HepG2 (cell line): ENCODE measurements around the gene CTDP1. TPM values are rescaled to one million over a fixed set of nuclear protein-coding genes. Genes with fewer than 3 reads are reported as not detected.

Source experiments
- AHDC1 ChIP-seq: sonication (generic); formaldehyde crosslinking; IDR thresholded peaks from 2 replicates; pipeline ENCODE4 v1.5.1; 2020; ENCODE audit warnings: mild to moderate bottlenecking, missing genetic modification reagents, borderline replicate concordance
- CHCHD3 ChIP-seq: sonication (generic); formaldehyde crosslinking; IDR thresholded peaks from 2 replicates; pipeline ENCODE4 v1.8.0; 2022; ENCODE audit warnings: mild to moderate bottlenecking, missing genetic modification reagents, moderate library complexity
- DR1 ChIP-seq: sonication (generic); formaldehyde crosslinking; IDR thresholded peaks from 2 replicates; pipeline ENCODE4 v1.8.0; 2021; ENCODE audit warnings: mild to moderate bottlenecking, missing genetic modification reagents, inconsistent platforms
- FOXK2 ChIP-seq: fragments of 450-650 bp; IDR thresholded peaks from 2 replicates; pipeline ENCODE4 v1.6.1; 2016
- MEIS2 ChIP-seq: sonication (generic); formaldehyde crosslinking; IDR thresholded peaks from 2 replicates; pipeline ENCODE4 v1.9.0; 2021; ENCODE audit warnings: mild to moderate bottlenecking, missing genetic modification reagents
- MNT ChIP-seq: fragments of 450-650 bp; IDR thresholded peaks from 2 replicates; pipeline ENCODE4 v1.6.1; 2016
- RAD21 ChIP-seq: fragments of 450-650 bp; formaldehyde crosslinking; IDR thresholded peaks from 2 replicates; pipeline ENCODE4 v1.5.0; 2020; ENCODE audit warnings: mild to moderate bottlenecking
- RFX5 ChIP-seq: IDR thresholded peaks from 2 replicates; pipeline ENCODE4 v1.6.1; 2011; ENCODE audit warnings: low read depth, low read length, improper control_type of control experiment
- SMAD9 ChIP-seq: sonication (generic); formaldehyde crosslinking; IDR thresholded peaks from 2 replicates; pipeline ENCODE4 v1.5.1; 2020; ENCODE audit warnings: mild to moderate bottlenecking, missing genetic modification reagents
- SNAI1 ChIP-seq: sonication (generic); formaldehyde crosslinking; IDR thresholded peaks from 2 replicates; pipeline ENCODE4 v1.5.0; 2020; ENCODE audit warnings: mild to moderate bottlenecking, missing genetic modification reagents, borderline replicate concordance
- SOX5 ChIP-seq: IDR thresholded peaks from 2 replicates; pipeline ENCODE4 v1.6.1; 2016; ENCODE audit warnings: borderline replicate concordance
- SP140L ChIP-seq: sonication (generic); formaldehyde crosslinking; IDR thresholded peaks from 2 replicates; pipeline ENCODE4 v1.4.0; 2020; ENCODE audit warnings: missing genetic modification reagents, borderline replicate concordance
- SP4 ChIP-seq: sonication (generic); formaldehyde crosslinking; IDR thresholded peaks from 2 replicates; pipeline ENCODE4 v1.8.1; 2023; ENCODE audit warnings: mild to moderate bottlenecking, missing genetic modification reagents
- SRSF1 ChIP-seq: fragments of 200-400 bp; formaldehyde crosslinking; optimal IDR thresholded peaks from 2 replicates; pipeline ENCODE3; 2017; ENCODE audit warnings: mild to moderate bottlenecking, low read depth, low read length, moderate library complexity
- STAT5B ChIP-seq: sonication (generic); formaldehyde crosslinking; IDR thresholded peaks from 2 replicates; pipeline ENCODE4 v1.4.0; 2020; ENCODE audit warnings: missing genetic modification reagents
- TARDBP ChIP-seq: sonication (generic); formaldehyde crosslinking; IDR thresholded peaks from 2 replicates; pipeline ENCODE4 v1.8.0; 2022; ENCODE audit warnings: mild to moderate bottlenecking, missing genetic modification reagents
- TBX3 ChIP-seq: fragments of 450-650 bp; IDR thresholded peaks from 2 replicates; pipeline ENCODE4 v1.6.1; 2017; ENCODE audit warnings: antibody characterized with exemption, mild to moderate bottlenecking, inconsistent platforms, borderline replicate concordance
- TFAP4 ChIP-seq: sonication (generic); IDR thresholded peaks from 2 replicates; pipeline ENCODE4 v1.6.1; 2016; ENCODE audit warnings: low read depth, borderline replicate concordance
- XBP1 ChIP-seq: sonication (generic); formaldehyde crosslinking; IDR thresholded peaks from 2 replicates; pipeline ENCODE4 v1.5.0; 2020; ENCODE audit warnings: missing genetic modification reagents
- XRCC5 ChIP-seq: fragments of 200-400 bp; formaldehyde crosslinking; optimal IDR thresholded peaks from 2 replicates; pipeline ENCODE3; 2017; ENCODE audit warnings: mild to moderate bottlenecking, low read length
- ZBTB8A ChIP-seq: sonication (generic); formaldehyde crosslinking; IDR thresholded peaks from 2 replicates; pipeline ENCODE4 v1.4.0; 2020; ENCODE audit warnings: mild to moderate bottlenecking, low read depth, missing genetic modification reagents, borderline replicate concordance
- ZNF263 ChIP-seq: sonication (generic); formaldehyde crosslinking; IDR thresholded peaks from 2 replicates; pipeline ENCODE4 v1.4.0; 2020; ENCODE audit warnings: missing genetic modification reagents
- ZNF546 ChIP-seq: sonication (generic); formaldehyde crosslinking; conservative IDR thresholded peaks from 2 replicates; pipeline ENCODE4 v1.8.1; 2023; ENCODE audit warnings: mild to moderate bottlenecking, missing genetic modification reagents
- ZNF761 ChIP-seq: sonication (generic); formaldehyde crosslinking; conservative IDR thresholded peaks from 2 replicates; pipeline ENCODE4 v1.4.0; 2020; ENCODE audit warnings: mild to moderate bottlenecking, missing genetic modification reagents
- ZNF766 ChIP-seq: sonication (generic); formaldehyde crosslinking; IDR thresholded peaks from 2 replicates; pipeline ENCODE4 v1.5.0; 2020; ENCODE audit warnings: missing genetic modification reagents, borderline replicate concordance
- ZNF768 ChIP-seq: sonication (generic); formaldehyde crosslinking; IDR thresholded peaks from 2 replicates; pipeline ENCODE4 v1.4.0; 2020; ENCODE audit warnings: missing genetic modification reagents
- polyA plus RNA-seq, 8 experiments: library from polyadenylated mRNA; depleted of rRNA in 3 of 8; stranded (reverse) in 7 of 8; unstranded in 1 of 8; fragments of >200 nt; fragmentation: Illumina TruSeq in 4 of 8; extraction: Trizol in 4 of 8; gene quantifications; 2 replicates each; pipeline versions ENCODE4 v1.2.1 to v1.2.3, GENCODE V29; 2011 to 2016; ENCODE audit warnings: low read depth in 4 of 8, missing spikeins in 1 of 8, mixed read lengths in 1 of 8; ENCODE audit not compliant: insufficient read depth in 1 of 8
- total RNA-seq, 5 experiments: library from RNA; depleted of rRNA; stranded (reverse); fragments of >200 nt; fragmentation: Illumina TruSeq; extraction: Trizol; gene quantifications; 2 replicates each; pipeline ENCODE4 v1.2.3, GENCODE V29; 2016; ENCODE audit warnings: low read depth in 1 of 5

The CTDP1 gene
- total and polyA plus RNA-seq, 2 of the 13 experiments (the other 11 are each of a cell fraction or from before 2014, with no cell fraction given) = 6.9 to 11.0 TPM

GRCh38 chr18:79795446-79795845 lies 115.8 kb downstream of the CTDP1 start (continued):
- TF ChIP-seq ZNF263 (CRISPR knock-in tag) (no peak), ZNF546 (CRISPR knock-in tag) (no peak), TBX3 (peak; percentile 38; the same call in 1 of the 2 replicates), DR1 (no peak), AHDC1 (peak; percentile 62), ZNF761 (CRISPR knock-in tag) (no peak), XRCC5 (no peak), XBP1 (CRISPR knock-in tag) (no peak), SRSF1 (no peak), TFAP4 (no peak), TARDBP (CRISPR knock-in tag) (peak; percentile 61; the same call in 1 of the 2 replicates), ZNF766 (CRISPR knock-in tag) (no peak), SMAD9 (no peak), SNAI1 (CRISPR knock-in tag) (no peak), CHCHD3 (no peak), MNT (no peak), MEIS2 (CRISPR knock-in tag) (no peak), SP4 (CRISPR knock-in tag) (no peak), FOXK2 (no peak), ZBTB8A (CRISPR knock-in tag) (no peak), SP140L (CRISPR knock-in tag) (no peak), SOX5 (CRISPR knock-in tag) (peak; percentile 88; the same call in 1 of the 2 replicates), RFX5 (no peak), RAD21 (CRISPR knock-in tag) (no peak), ZNF768 (CRISPR knock-in tag) (no peak), STAT5B (CRISPR knock-in tag) (no peak)
